GM12878 (cell line): ENCODE data around the gene HTR6.

Experiments used
- EZH2 ChIP-seq: IDR thresholded peaks from 2 replicates; pipeline ENCODE4 v1.6.1; 2012; ENCODE audit warnings: low read depth, mild to moderate bottlenecking, control low read depth, inconsistent platforms, low read length, borderline replicate concordance; ENCODE audit not compliant: control insufficient read depth
- HDGF ChIP-seq: fragments of 450-650 bp; IDR thresholded peaks from 2 replicates; pipeline ENCODE4 v1.6.1; 2016; ENCODE audit warnings: antibody characterized with exemption
- PAX5 ChIP-seq: IDR thresholded peaks from 2 replicates; pipeline ENCODE4 v1.6.1; 2011; ENCODE audit warnings: low read depth, low read length, borderline replicate concordance
- POLR2A ChIP-seq: IDR thresholded peaks from 2 replicates; pipeline ENCODE4 v1.6.1; 2011; ENCODE audit warnings: low read depth, mild to moderate bottlenecking, low read length
- POLR2AphosphoS5 ChIP-seq: IDR thresholded peaks from 2 replicates; pipeline ENCODE4 v1.6.1; 2011; ENCODE audit warnings: mild to moderate bottlenecking, low read length, inconsistent platforms
- RAD21 ChIP-seq: IDR thresholded peaks from 2 replicates; pipeline ENCODE4 v1.6.1; 2011; ENCODE audit warnings: mild to moderate bottlenecking, low read depth, low read length, moderate library complexity; ENCODE audit not compliant: insufficient read depth
- RAD51 ChIP-seq: fragments of 450-650 bp; IDR thresholded peaks from 2 replicates; pipeline ENCODE4 v1.6.1; 2016; ENCODE audit warnings: moderate library complexity, mild to moderate bottlenecking, inconsistent platforms
- SMAD1 ChIP-seq: fragments of 450-650 bp; IDR thresholded peaks from 2 replicates; pipeline ENCODE4 v1.6.1; 2018; ENCODE audit warnings: mild to moderate bottlenecking, low read depth; ENCODE audit not compliant: partially characterized antibody
- TF ChIP-seq, protein P1 (sequence below), 3 experiments: IDR thresholded peaks in 2 of 3; conservative IDR thresholded peaks in 1 of 3; 2 replicates each; pipeline ENCODE4 v1.5.1; 2011; ENCODE audit warnings: low read depth in 3 of 3, low read length in 3 of 3, mild to moderate bottlenecking in 3 of 3, control low read depth in 2 of 3, moderate library complexity in 2 of 3, inconsistent platforms in 1 of 3, mixed read lengths in 1 of 3; ENCODE audit not compliant: control insufficient read depth in 2 of 3, insufficient read depth in 1 of 3; ENCODE audit errors: extremely low read depth in 1 of 3

DNA sequence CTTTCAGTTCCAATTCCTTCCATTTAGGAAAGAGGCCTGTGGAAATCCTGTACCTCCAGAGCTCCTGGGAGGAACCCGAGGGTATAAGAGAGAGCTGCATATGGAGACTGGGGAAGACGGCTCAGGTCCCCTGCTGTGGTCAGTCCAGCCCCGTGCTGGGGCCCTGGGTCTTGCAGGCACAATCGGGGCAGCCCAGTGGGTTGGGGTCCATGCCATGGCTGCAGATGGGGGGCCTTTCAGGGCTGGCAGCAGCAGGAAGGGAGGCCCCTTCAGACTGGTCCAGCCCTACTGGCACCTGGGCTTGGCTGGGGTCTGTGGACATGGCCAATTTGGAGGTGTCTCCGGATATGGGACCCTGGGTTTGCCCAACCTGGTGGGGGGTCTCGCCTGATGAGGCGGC lies 18.2 kb downstream of the HTR6 start:
- TF ChIP-seq PAX5 (no peak), RAD51 (no peak), POLR2A (no peak), POLR2AphosphoS5 (no peak), HDGF (no peak), RAD21 (no peak), EZH2 (no peak), SMAD1 (no peak)
- TF ChIP-seq, protein P1, sequence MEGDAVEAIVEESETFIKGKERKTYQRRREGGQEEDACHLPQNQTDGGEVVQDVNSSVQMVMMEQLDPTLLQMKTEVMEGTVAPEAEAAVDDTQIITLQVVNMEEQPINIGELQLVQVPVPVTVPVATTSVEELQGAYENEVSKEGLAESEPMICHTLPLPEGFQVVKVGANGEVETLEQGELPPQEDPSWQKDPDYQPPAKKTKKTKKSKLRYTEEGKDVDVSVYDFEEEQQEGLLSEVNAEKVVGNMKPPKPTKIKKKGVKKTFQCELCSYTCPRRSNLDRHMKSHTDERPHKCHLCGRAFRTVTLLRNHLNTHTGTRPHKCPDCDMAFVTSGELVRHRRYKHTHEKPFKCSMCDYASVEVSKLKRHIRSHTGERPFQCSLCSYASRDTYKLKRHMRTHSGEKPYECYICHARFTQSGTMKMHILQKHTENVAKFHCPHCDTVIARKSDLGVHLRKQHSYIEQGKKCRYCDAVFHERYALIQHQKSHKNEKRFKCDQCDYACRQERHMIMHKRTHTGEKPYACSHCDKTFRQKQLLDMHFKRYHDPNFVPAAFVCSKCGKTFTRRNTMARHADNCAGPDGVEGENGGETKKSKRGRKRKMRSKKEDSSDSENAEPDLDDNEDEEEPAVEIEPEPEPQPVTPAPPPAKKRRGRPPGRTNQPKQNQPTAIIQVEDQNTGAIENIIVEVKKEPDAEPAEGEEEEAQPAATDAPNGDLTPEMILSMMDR (IDR thresholded peaks at IDR 0.05 in 2 of 3, conservative IDR thresholded peaks at IDR 0.05 in 1 of 3; ENCODE audit: control insufficient read depth in 2 of 3, extremely low read depth in 1 of 3, insufficient read depth in 1 of 3, low read depth in 3 of 3, low read length in 3 of 3): no peak
